Measurements from ENCODE around the gene H2BW2.
"Not testable (repeated sequence)": the region's sequence is repeated elsewhere in the genome, so short reads cannot be mapped to it uniquely, and the experiment has no call there.

DNA sequence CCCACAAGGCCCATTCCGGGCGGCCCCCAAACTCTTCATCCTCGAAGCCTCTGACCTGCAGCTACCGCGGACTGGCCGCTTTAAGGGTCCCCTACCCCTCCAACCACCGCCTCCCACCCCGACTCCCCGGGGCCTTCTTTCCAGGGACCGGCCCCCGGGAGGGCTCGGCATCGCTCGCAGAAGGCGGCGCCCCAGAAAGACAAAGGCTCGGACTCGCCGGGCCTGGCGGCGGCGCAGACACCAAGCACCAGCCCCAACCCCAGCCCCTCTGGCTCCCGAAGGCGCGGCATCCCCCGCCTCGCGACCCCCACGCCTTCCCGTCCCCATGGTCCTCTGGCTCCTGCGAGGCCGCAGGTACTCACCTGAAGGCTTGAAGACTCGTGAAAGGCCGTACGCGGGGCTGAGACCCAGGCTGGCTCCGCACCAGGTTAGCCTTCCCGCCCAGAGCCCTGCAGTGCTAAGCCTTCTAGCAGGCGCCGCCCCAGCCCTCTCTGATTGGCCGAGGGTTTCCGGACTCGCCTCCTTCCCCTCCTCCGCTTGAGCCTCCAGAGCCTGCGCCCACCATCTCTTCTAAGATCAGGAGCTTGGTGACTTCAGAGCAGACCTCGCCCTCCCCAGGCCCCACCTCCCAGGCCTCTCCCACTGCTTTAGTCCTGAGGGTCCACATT, 36.2 kb downstream of the H2BW2 start, which contains the start of gene TMSB15C:
- TF ChIP-seq, protein P1, sequence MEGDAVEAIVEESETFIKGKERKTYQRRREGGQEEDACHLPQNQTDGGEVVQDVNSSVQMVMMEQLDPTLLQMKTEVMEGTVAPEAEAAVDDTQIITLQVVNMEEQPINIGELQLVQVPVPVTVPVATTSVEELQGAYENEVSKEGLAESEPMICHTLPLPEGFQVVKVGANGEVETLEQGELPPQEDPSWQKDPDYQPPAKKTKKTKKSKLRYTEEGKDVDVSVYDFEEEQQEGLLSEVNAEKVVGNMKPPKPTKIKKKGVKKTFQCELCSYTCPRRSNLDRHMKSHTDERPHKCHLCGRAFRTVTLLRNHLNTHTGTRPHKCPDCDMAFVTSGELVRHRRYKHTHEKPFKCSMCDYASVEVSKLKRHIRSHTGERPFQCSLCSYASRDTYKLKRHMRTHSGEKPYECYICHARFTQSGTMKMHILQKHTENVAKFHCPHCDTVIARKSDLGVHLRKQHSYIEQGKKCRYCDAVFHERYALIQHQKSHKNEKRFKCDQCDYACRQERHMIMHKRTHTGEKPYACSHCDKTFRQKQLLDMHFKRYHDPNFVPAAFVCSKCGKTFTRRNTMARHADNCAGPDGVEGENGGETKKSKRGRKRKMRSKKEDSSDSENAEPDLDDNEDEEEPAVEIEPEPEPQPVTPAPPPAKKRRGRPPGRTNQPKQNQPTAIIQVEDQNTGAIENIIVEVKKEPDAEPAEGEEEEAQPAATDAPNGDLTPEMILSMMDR (IDR thresholded peaks at IDR 0.05), result not testable (repeated sequence)
- TF ChIP-seq ZFX (IDR thresholded peaks at IDR 0.05; ENCODE audit: borderline replicate concordance), result not testable (repeated sequence)

All from 22Rv1 (cell line).